HG03460 (cell line): ENCODE data around the gene PCDHB4.
A peak's percentile ranks its signal among the peaks of the same experiment; 100 is the strongest.
"Not testable (repeated sequence)": the region's sequence is repeated elsewhere in the genome, so short reads cannot be mapped to it uniquely, and the experiment has no call there.

ENCODE experiments used
- ATAC-seq: cut with Tn5 transposase; IDR thresholded peaks from one replicate; pipeline ENCODE4 v1.9.1; 2021; ENCODE audit not compliant: unreplicated experiment

Gene PCDHB4

GRCh38 chr5:141121563-141121962 is at the start of gene PCDHB4:
Gene PCDHB4, plus strand, starts transcription at chr5:141121818. Its CDS starts 181 bp downstream, at chr5:141121999.
- no peak for ATAC-seq

- ATAC-seq = no peak
Measured at GRCh38 chr5:141077826-141078225, 43.8 kb upstream of the PCDHB4 start.

GRCh38 chr5:141082228-141082627 is 39.4 kb upstream of the PCDHB4 start:
- ATAC-seq = no peak

GRCh38 chr5:141084487-141084989 is 37.1 kb upstream of the PCDHB4 start:
- peak; percentile 67 for ATAC-seq

GRCh38 chr5:141094481-141095262 is 26.9 kb upstream of the PCDHB4 start, which contains the start of gene PCDHB2:
Gene PCDHB2, plus strand, starts transcription at chr5:141094615. Its CDS starts 176 bp downstream, at chr5:141094791.
- no peak for ATAC-seq

- no peak for ATAC-seq
Measured at GRCh38 chr5:141095263-141095641, 26.4 kb upstream of the PCDHB4 start.

- ATAC-seq = not testable (repeated sequence)
Measured at GRCh38 chr5:141096181-141096580, 25.4 kb upstream of the PCDHB4 start.

- not testable (repeated sequence) for ATAC-seq
Measured at GRCh38 chr5:141096586-141096985, 25.0 kb upstream of the PCDHB4 start.

- ATAC-seq = no peak
Measured at GRCh38 chr5:141100243-141100805, 21.3 kb upstream of the PCDHB4 start, which contains the start of gene PCDHB3. Gene PCDHB3, plus strand, starts transcription at chr5:141100473. Its CDS starts 177 bp downstream, at chr5:141100650.

GRCh38 chr5:141101059-141101458 is 20.6 kb upstream of the PCDHB4 start:
- ATAC-seq = no peak

GRCh38 chr5:141102070-141102469 is 19.5 kb upstream of the PCDHB4 start:
- ATAC-seq = not testable (repeated sequence)

GRCh38 chr5:141102471-141102870 is 19.1 kb upstream of the PCDHB4 start:
- not testable (repeated sequence) for ATAC-seq

- ATAC-seq = no peak
Measured at GRCh38 chr5:141105350-141105749, 16.3 kb upstream of the PCDHB4 start.

GRCh38 chr5:141119250-141119649 is 2.4 kb upstream of the PCDHB4 start:
- no peak for ATAC-seq

GRCh38 chr5:141121985-141122384 is 367 bp downstream of the PCDHB4 start:
- no peak for ATAC-seq

- not testable (repeated sequence) for ATAC-seq
Measured at GRCh38 chr5:141123396-141124135, 1.9 kb downstream of the PCDHB4 start.

- no peak for ATAC-seq
Measured at GRCh38 chr5:141127305-141127704, 5.7 kb downstream of the PCDHB4 start.

- no peak for ATAC-seq
Measured at GRCh38 chr5:141135030-141135717, 13.6 kb downstream of the PCDHB4 start, which contains the start of gene PCDHB5. Gene PCDHB5, plus strand, starts transcription at chr5:141135206. Its CDS starts 229 bp downstream, at chr5:141135435.

- ATAC-seq = no peak
Measured at GRCh38 chr5:141135718-141136266, 14.2 kb downstream of the PCDHB4 start.

GRCh38 chr5:141137346-141137745 is 15.7 kb downstream of the PCDHB4 start:
- ATAC-seq = not testable (repeated sequence)
